SU-DHL-6 (cell line): ENCODE results near the gene F3.

Source experiments
- H2AFZ ChIP-seq: fragments of 200-600 bp; sonication (generic); 2 replicates; pipeline ENCODE4 v1.6.1; 2014; ENCODE audit warnings: low read depth, mild to moderate bottlenecking, moderate library complexity, mixed read lengths, antibody characterized with exemption, low read length; ENCODE audit not compliant: severe bottlenecking
- H3F3A ChIP-seq: fragments of 200-600 bp; shearing (Covaris generic); 2 replicates; pipeline ENCODE4 v1.6.0; 2016; ENCODE audit warnings: antibody characterized with exemption, mild to moderate bottlenecking; ENCODE audit not compliant: insufficient read depth
- H3K27ac ChIP-seq: fragments of 200-600 bp; sonication (generic); 2 replicates; pipeline ENCODE4 v1.5.1; 2016; ENCODE audit warnings: low read depth, mild to moderate bottlenecking, low read length, moderate library complexity, mixed read lengths
- H3K27me3 ChIP-seq: fragments of 200-600 bp; sonication (generic), shearing (Covaris generic); 2 replicates; pipeline ENCODE4 v1.6.0; 2014; ENCODE audit warnings: mild to moderate bottlenecking, low read length
- H3K36me3 ChIP-seq: fragments of 200-600 bp; sonication (generic); 2 replicates; pipeline ENCODE4 v1.6.1; 2014; ENCODE audit warnings: mild to moderate bottlenecking, low read length, mixed read lengths
- H3K4me2 ChIP-seq: fragments of 300-600, 200-600 bp; shearing (Covaris generic), sonication (generic); 2 replicates; pipeline ENCODE4 v1.6.0; 2014; ENCODE audit warnings: low read length, low read depth, mild to moderate bottlenecking; ENCODE audit not compliant: poor library complexity, severe bottlenecking
- H3K4me3 ChIP-seq: fragments of 200-600 bp; sonication (generic); 2 replicates; pipeline ENCODE4 v1.5.1; 2014; ENCODE audit warnings: antibody characterized with exemption, low read length, mild to moderate bottlenecking, mixed read lengths; ENCODE audit not compliant: insufficient read depth, poor library complexity, severe bottlenecking
- H3K79me2 ChIP-seq: fragments of 200-600 bp; sonication (generic); 2 replicates; pipeline ENCODE4 v1.6.1; 2014; ENCODE audit warnings: mild to moderate bottlenecking, low read length, moderate library complexity; ENCODE audit not compliant: insufficient read depth
- H3K9ac ChIP-seq: fragments of 200-600 bp; sonication (generic); 2 replicates; pipeline ENCODE4 v1.7.0; 2014; ENCODE audit warnings: mild to moderate bottlenecking, low read length
- H3K9me2 ChIP-seq: fragments of 200-600 bp; sonication (generic); replicated peaks from 2 replicates; pipeline ENCODE4 v1.6.1; 2014; ENCODE audit warnings: low read length; ENCODE audit not compliant: insufficient read depth
- H3K9me3 ChIP-seq: fragments of 200-600 bp; sonication (generic); 2 replicates; pipeline ENCODE4 v1.6.1; 2014; ENCODE audit warnings: low read length, mixed read lengths; ENCODE audit not compliant: insufficient read depth
- H4K20me1 ChIP-seq: fragments of 200-600 bp; sonication (generic); 2 replicates; pipeline ENCODE4 v1.6.1; 2014; ENCODE audit warnings: low read depth, mild to moderate bottlenecking, antibody characterized with exemption, low read length, moderate library complexity, mixed read lengths
- CTCF ChIP-seq: fragments of 200-600 bp; sonication (generic); IDR thresholded peaks from one replicate; pipeline ENCODE4 v1.5.1; 2017; ENCODE audit warnings: antibody characterized with exemption, mild to moderate bottlenecking, low read length, moderate library complexity; ENCODE audit not compliant: insufficient read depth, poor library complexity, severe bottlenecking
- EZH2phosphoT487 ChIP-seq: fragments of 200-600 bp; sonication (generic), shearing (Covaris generic); conservative IDR thresholded peaks from 2 replicates; pipeline ENCODE4 v1.6.1; 2018; ENCODE audit warnings: mild to moderate bottlenecking, antibody characterized with exemption, low read length, moderate library complexity, mixed read lengths

F3 gene

GRCh38 chr1:94541246-94542087 is at the start of gene F3:
TSS of gene F3 (minus strand) at chr1:94541759. CDS start at chr1:94541636, 123 bp downstream.
- no peak within 1 kb of the TSS for H2AFZ ChIP-seq
- no peak within 1 kb of the TSS for H3K9ac ChIP-seq
- no peak within 1 kb of the TSS for H3K4me3 ChIP-seq
- H4K20me1 ChIP-seq: no peaks in the 10 kb centered on the region
- H3K27me3 ChIP-seq: no peaks in the 10 kb centered on the region
- TF ChIP-seq CTCF: no peak
- TF ChIP-seq EZH2phosphoT487: no peak
- no peaks in the 10 kb centered on the region for H3K9me3 ChIP-seq
- H3K36me3 ChIP-seq: no peaks in the 10 kb centered on the region
- no peak within 1 kb of the TSS for H3K27ac ChIP-seq
- no peaks in the 10 kb centered on the region for H3K79me2 ChIP-seq
- no peaks in the 10 kb centered on the region for H3K9me2 ChIP-seq
- H3K4me2 ChIP-seq: no peak within 1 kb of the TSS
- no peaks in the 10 kb centered on the region for H3F3A ChIP-seq

- Histone ChIP-seq H3K4me2 (no peak overlapping the region), H3K79me2 (no peaks in the 10 kb centered on the region), H3K9me2 (no peaks in the 10 kb centered on the region), H3K9me3 (no peaks in the 10 kb centered on the region), H3K27me3 (no peaks in the 10 kb centered on the region), H3K27ac (no peak overlapping the region), H3K36me3 (no peaks in the 10 kb centered on the region), H4K20me1 (no peaks in the 10 kb centered on the region), H3K4me3 (no peak overlapping the region), H2AFZ (no peak overlapping the region), H3K9ac (no peak overlapping the region), H3F3A (no peaks in the 10 kb centered on the region)
- no peak for TF ChIP-seq CTCF
- no peak for TF ChIP-seq EZH2phosphoT487
These were observed 48.9 kb upstream of the F3 start for GRCh38 chr1:94590203-94591137.

GRCh38 chr1:94589728-94590127 is 48.2 kb upstream of the F3 start:
- Histone ChIP-seq H3K27me3 (no peaks in the 10 kb centered on the region), H3K79me2 (no peaks in the 10 kb centered on the region), H3K27ac (no peak overlapping the region), H3K36me3 (no peaks in the 10 kb centered on the region), H4K20me1 (no peaks in the 10 kb centered on the region), H3K9me3 (no peaks in the 10 kb centered on the region), H3K9me2 (no peaks in the 10 kb centered on the region), H3K4me2 (no peak overlapping the region), H2AFZ (no peak overlapping the region), H3K4me3 (no peak overlapping the region), H3F3A (no peaks in the 10 kb centered on the region), H3K9ac (no peak overlapping the region)
- TF ChIP-seq CTCF: no peak
- TF ChIP-seq EZH2phosphoT487: no peak
